Tibial artery (tissue), 4 donors: ENCODE measurements around the gene RNF223.
"Not testable (repeated sequence)": the region's sequence is repeated elsewhere in the genome, so short reads cannot be mapped to it uniquely, and the experiment has no call there.

ENCODE experiments used
- DNase-seq, 2 donors: peaks; one replicate each; pipeline ENCODE4 v3.0.0-alpha.2; 2019
- H3K27ac ChIP-seq, 2 donors: fragments of 200-600 bp; sonication (generic) in 1 of 2; 1 replicate in 1 of 2; 2 replicates in 1 of 2; pipeline ENCODE4 v1.5.1; 2018 to 2019; ENCODE audit warnings: mild to moderate bottlenecking in 1 of 2
- H3K27me3 ChIP-seq, 2 donors: fragments of 200-600 bp; sonication (generic) in 1 of 2; one replicate each; pipeline versions ENCODE4 v1.5.1 to v1.6.0; 2016 to 2019
- H3K36me3 ChIP-seq, 3 donors: fragments of 200-600 bp; sonication (generic) in 2 of 3; one replicate each; pipeline ENCODE4 v1.5.1; 2016 to 2019; ENCODE audit warnings: mild to moderate bottlenecking in 2 of 3
- H3K4me1 ChIP-seq, 4 donors: fragments of 200-600 bp; sonication (generic) in 2 of 4; 1 replicate in 3 of 4; 2 replicates in 1 of 4; pipeline ENCODE4 v1.5.1; 2016 to 2019
- H3K4me3 ChIP-seq, 2 donors: fragments of 200-600 bp; sonication (generic) in 1 of 2; 1 replicate in 1 of 2; 2 replicates in 1 of 2; pipeline ENCODE4 v1.5.1; 2018 to 2019; ENCODE audit warnings: mild to moderate bottlenecking in 2 of 2
- H3K9me3 ChIP-seq, 3 donors: fragments of 200-600 bp; sonication (generic) in 1 of 3; one replicate each; pipeline ENCODE4 v1.5.1; 2016 to 2019
- intact Hi-C: fragments of 100-400 bp; cut with DNase I; formaldehyde crosslinking; loops from one replicate; pipeline ENCODE4 v1.15.0; 2023; ENCODE audit warnings: low total_unique reads
- TF ChIP-seq, protein P1 (sequence below), 2 experiments: fragments of 200-600 bp in 1 of 2; fragments of 450-650 bp in 1 of 2; IDR thresholded peaks; one replicate each; pipeline ENCODE4 v1.5.1; 2017 to 2019; ENCODE audit warnings: antibody characterized with exemption in 2 of 2, mild to moderate bottlenecking in 1 of 2, moderate library complexity in 1 of 2

The RNF223 gene

GRCh38 chr1:1033009-1033587, 41.0 kb downstream of the RNF223 start:
- no peaks in the 10 kb centered on the region for H3K9me3 ChIP-seq
- TF ChIP-seq, protein P1, sequence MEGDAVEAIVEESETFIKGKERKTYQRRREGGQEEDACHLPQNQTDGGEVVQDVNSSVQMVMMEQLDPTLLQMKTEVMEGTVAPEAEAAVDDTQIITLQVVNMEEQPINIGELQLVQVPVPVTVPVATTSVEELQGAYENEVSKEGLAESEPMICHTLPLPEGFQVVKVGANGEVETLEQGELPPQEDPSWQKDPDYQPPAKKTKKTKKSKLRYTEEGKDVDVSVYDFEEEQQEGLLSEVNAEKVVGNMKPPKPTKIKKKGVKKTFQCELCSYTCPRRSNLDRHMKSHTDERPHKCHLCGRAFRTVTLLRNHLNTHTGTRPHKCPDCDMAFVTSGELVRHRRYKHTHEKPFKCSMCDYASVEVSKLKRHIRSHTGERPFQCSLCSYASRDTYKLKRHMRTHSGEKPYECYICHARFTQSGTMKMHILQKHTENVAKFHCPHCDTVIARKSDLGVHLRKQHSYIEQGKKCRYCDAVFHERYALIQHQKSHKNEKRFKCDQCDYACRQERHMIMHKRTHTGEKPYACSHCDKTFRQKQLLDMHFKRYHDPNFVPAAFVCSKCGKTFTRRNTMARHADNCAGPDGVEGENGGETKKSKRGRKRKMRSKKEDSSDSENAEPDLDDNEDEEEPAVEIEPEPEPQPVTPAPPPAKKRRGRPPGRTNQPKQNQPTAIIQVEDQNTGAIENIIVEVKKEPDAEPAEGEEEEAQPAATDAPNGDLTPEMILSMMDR (IDR thresholded peaks at IDR 0.05), result peak; percentile 49 to 61
- H3K27ac ChIP-seq, result no peak overlapping the region

GRCh38 chr1:1032424-1032823, 41.7 kb downstream of the RNF223 start:
- Histone ChIP-seq H3K27ac (no peak overlapping the region), H3K36me3 (peaks cover 0 to 5% (median 0%) of the 10 kb centered on the region in 3 donors), H3K4me3 (peak overlapping the region in 1 of 2 donors; percentile 58), H3K9me3 (no peaks in the 10 kb centered on the region), H3K27me3 (peaks cover 3 to 58% of the 10 kb centered on the region in 2 donors), H3K4me1 (peaks cover 0 to 23% (median 19%) of the 10 kb centered on the region in 4 donors)
- intact Hi-C loops, result no loop called here
- no peak for DNase-seq
- TF ChIP-seq, protein P1 (IDR thresholded peaks at IDR 0.05), result no peak

More at GRCh38 chr1:1033009-1033587, 41.0 kb downstream of the RNF223 start:
- peak overlapping the region; percentile 40 to 58 for H3K4me3 ChIP-seq
- DNase-seq, result no peak
- peaks cover 0 to 23% (median 19%) of the 10 kb centered on the region in 4 donors for H3K4me1 ChIP-seq
- H3K36me3 ChIP-seq, result peaks cover 0 to 5% (median 0%) of the 10 kb centered on the region in 3 donors
- intact Hi-C loops, result no loop called here
- H3K27me3 ChIP-seq, result peaks cover 3 to 64% of the 10 kb centered on the region in 2 donors

- TF ChIP-seq, protein P1 (IDR thresholded peaks at IDR 0.05), result no peak
- H3K36me3 ChIP-seq, result peaks cover 0 to 5% (median 0%) of the 10 kb centered on the region in 3 donors
- peaks cover 0 to 23% (median 19%) of the 10 kb centered on the region in 4 donors for H3K4me1 ChIP-seq
- no peak overlapping the region for H3K27ac ChIP-seq
- intact Hi-C loops, result no loop called here
- H3K27me3 ChIP-seq, result peaks cover 3 to 55% of the 10 kb centered on the region in 2 donors
- no peaks in the 10 kb centered on the region for H3K9me3 ChIP-seq
- DNase-seq, result no peak
- H3K4me3 ChIP-seq, result no peak overlapping the region
Observed at GRCh38 chr1:1031659-1032235, 42.4 kb downstream of the RNF223 start.

DNA sequence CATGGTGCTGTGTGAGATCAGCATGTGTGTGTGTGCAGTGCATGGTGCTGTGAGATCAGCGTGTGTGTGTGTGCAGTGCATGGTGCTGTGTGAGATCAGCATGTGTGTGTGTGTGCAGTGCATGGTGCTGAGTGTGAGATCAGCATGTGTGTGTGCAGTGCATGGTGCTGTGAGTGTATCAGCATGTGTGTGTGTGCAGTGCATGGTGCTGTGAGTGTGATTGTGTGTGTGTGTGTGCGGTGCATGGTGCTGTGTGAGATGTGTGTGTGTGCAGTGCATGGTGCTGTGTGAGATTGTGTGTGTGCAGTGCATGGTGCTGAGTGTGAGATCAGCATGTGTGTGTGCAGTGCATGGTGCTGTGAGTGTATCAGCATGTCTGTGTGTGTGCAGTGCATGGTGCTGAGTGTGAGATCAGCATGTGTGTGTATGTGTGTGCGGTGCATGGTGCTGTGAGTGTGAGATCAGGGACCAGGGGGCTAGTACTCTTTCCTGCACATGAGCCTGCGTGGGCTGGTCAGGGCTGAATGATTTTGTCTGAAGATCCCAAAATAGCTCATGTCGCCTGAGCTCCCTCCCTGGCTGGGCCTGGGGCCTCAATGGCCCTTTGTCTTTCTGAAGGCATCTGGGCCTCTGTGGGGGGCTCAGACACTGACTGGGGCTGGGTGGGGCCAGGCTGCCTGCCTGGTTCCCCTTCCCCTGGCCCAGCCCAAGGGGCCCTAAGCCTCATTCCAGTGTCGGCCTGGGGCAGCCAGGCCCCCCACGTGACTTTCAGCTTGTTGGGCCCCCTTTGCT, 43.0 kb downstream of the RNF223 start:
- intact Hi-C loops, H3K9me3 ChIP-seq, H3K36me3 ChIP-seq, DNase-seq, H3K27ac ChIP-seq, H3K4me3 ChIP-seq: not testable (repeated sequence)
- H3K4me1 ChIP-seq, result peaks cover 0 to 23% (median 19%) of the 10 kb centered on the region in 4 donors
- peaks cover 3 to 48% of the 10 kb centered on the region in 2 donors for H3K27me3 ChIP-seq

GRCh38 chr1:1027791-1028190, 46.3 kb downstream of the RNF223 start:
- H3K9me3 ChIP-seq, result no peaks in the 10 kb centered on the region
- H3K4me1 ChIP-seq, result peaks cover 0 to 31% (median 5%) of the 10 kb centered on the region in 4 donors
- TF ChIP-seq, protein P1 (IDR thresholded peaks at IDR 0.05), result no peak
- no peak for DNase-seq
- intact Hi-C loops, result loop anchor here (5.0 kb wide), 1 partner anchor 45 kb away; the partner anchor contains the start of gene RNF223
- peaks cover 0 to 17% of the 10 kb centered on the region in 2 donors for H3K27me3 ChIP-seq
- no peak overlapping the region for H3K4me3 ChIP-seq
- no peak overlapping the region for H3K27ac ChIP-seq
- H3K36me3 ChIP-seq, result no peaks in the 10 kb centered on the region
